ENCODE measurements around the gene TMEM131.

Gene TMEM131

DNA sequence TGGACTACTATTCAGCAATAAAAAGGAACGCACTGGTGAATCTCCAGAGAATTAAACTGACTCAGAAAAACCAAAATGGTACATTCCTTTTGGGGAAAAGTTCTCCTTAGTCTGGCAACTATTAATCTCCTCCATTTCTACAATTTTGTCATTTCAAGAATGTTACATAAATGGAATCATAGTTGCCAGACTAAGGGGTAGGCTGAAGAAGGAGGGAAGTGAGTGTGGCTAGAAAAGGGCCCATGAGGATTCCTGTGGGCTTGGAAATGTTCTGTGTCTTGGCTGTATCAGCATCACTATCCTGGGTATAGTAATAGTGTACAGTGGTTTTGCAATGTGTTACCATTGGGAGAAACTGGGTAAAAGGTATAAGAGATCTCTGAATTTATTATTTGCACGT is 209.9 kb downstream of the TMEM131 start:
- no peaks in the 10 kb centered on the region for H3K27me3 ChIP-seq (ENCODE audit: control insufficient read depth, insufficient read depth, low read length)
- no peaks in the 10 kb centered on the region for H3K4me1 ChIP-seq (ENCODE audit: control insufficient read depth, insufficient read depth, low read length)
- H3K36me3 ChIP-seq (ENCODE audit: control insufficient read depth, insufficient read depth, low read length): peaks cover 9% of the 10 kb centered on the region

DNA sequence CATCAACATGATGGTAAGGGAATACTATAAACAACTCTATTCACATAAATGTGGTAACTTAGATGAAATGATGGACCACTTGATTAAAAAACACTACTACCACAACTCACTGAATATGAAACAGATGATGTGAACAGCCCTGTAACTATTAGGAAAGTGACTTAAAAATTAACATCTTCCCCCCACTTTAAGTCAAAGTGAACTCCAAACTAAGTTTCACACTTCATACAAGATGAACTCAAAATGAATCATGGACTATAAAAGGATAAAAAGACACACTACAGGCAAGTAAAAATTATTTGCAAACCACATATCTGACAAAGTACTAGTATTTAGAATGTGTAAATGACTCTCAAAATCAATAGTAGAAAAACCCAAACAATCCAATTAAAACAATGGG is 210.8 kb downstream of the TMEM131 start:
- Histone ChIP-seq H3K27me3 (ENCODE audit: control insufficient read depth, insufficient read depth, low read length) (no peaks in the 10 kb centered on the region), H3K4me3 (ENCODE audit: low read length) (no peak overlapping the region), H3K36me3 (ENCODE audit: control insufficient read depth, insufficient read depth, low read length) (peaks cover 8% of the 10 kb centered on the region), H3K27ac (ENCODE audit: low read depth, low read length) (no peak overlapping the region), H3K4me1 (ENCODE audit: control insufficient read depth, insufficient read depth, low read length) (no peaks in the 10 kb centered on the region), H3K9ac (ENCODE audit: low read length) (no peak overlapping the region)

More for the DNA sequence above, 209.9 kb downstream of the TMEM131 start:
- no peak overlapping the region for H3K27ac ChIP-seq (ENCODE audit: low read depth, low read length)
- no peak overlapping the region for H3K9ac ChIP-seq (ENCODE audit: low read length)
- H3K4me3 ChIP-seq (ENCODE audit: low read length): no peak overlapping the region

DNA sequence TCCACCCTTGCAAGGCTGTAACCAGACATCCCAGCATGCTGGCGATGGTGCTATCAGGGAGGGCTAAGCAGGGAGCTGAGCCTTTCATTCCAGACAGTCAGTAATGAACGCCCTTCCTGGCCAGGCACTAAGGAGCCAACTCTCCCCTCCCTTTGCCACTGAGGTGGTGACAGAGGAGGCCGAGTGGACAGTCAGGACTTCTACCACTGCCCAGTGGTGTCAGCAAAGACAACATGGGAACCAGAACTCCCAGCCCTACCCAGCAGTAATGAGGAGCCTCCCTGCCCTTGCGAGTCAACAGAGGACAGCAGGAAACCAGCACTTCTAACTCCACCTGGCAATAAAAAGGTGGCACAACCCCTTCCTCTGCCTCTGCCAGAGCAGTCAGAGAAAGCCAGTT is 213.8 kb downstream of the TMEM131 start:
- no peak overlapping the region for H3K27ac ChIP-seq (ENCODE audit: low read depth, low read length)
- H3K4me1 ChIP-seq (ENCODE audit: control insufficient read depth, insufficient read depth, low read length): no peaks in the 10 kb centered on the region
- H3K27me3 ChIP-seq (ENCODE audit: control insufficient read depth, insufficient read depth, low read length): no peaks in the 10 kb centered on the region
- H3K4me3 ChIP-seq (ENCODE audit: low read length): no peak overlapping the region
- no peak overlapping the region for H3K9ac ChIP-seq (ENCODE audit: low read length)
- peaks cover 7% of the 10 kb centered on the region for H3K36me3 ChIP-seq (ENCODE audit: control insufficient read depth, insufficient read depth, low read length)

DNA sequence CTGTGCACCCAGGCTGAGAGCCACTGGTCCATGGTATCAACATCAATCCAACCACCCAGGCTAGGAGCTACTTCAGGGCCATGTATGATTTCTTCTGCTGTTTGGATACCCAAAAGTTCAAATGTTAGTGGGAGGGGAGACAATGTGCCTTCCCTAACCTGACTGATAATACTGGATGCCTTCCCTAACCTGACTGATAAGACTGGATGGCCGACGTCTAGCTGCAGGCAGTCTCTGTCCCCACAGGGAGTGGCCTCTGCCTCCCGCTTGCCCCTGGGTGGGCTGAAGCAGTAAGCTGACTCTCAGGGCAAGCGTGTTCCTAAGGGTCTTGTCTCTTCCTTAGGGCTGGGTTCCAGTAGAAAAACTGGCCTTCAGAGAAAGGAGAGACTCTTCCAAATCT is 216.6 kb downstream of the TMEM131 start:
- H3K36me3 ChIP-seq (ENCODE audit: control insufficient read depth, insufficient read depth, low read length): peaks cover 5% of the 10 kb centered on the region
- no peaks in the 10 kb centered on the region for H3K4me1 ChIP-seq (ENCODE audit: control insufficient read depth, insufficient read depth, low read length)
- H3K4me3 ChIP-seq (ENCODE audit: low read length): no peak overlapping the region
- no peak overlapping the region for H3K9ac ChIP-seq (ENCODE audit: low read length)
- no peaks in the 10 kb centered on the region for H3K27me3 ChIP-seq (ENCODE audit: control insufficient read depth, insufficient read depth, low read length)
- no peak overlapping the region for H3K27ac ChIP-seq (ENCODE audit: low read depth, low read length)

DNA sequence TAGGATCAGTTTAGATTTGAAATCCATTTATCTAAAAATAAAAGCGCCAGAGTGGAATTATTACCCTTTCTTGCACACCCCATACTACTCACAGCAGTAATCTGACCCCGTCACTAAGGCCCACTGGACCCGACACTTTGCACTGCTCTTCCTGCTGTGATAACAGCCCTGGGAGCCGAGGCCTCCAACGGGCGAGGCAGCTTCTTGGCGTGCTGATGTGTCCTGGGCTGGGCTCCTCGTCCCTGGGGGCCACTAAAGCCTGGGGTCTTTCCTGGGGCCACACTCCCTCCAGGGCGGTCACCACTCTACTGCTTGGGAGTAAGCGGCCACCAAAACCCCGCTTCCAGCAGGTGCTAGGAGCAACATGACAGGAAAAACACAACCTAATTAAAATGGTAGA is 220.7 kb downstream of the TMEM131 start:
- no peaks in the 10 kb centered on the region for H3K4me1 ChIP-seq (ENCODE audit: control insufficient read depth, insufficient read depth, low read length)
- H3K36me3 ChIP-seq (ENCODE audit: control insufficient read depth, insufficient read depth, low read length): peaks cover 16% of the 10 kb centered on the region
- no peak overlapping the region for H3K9ac ChIP-seq (ENCODE audit: low read length)
- no peaks in the 10 kb centered on the region for H3K27me3 ChIP-seq (ENCODE audit: control insufficient read depth, insufficient read depth, low read length)
- no peak overlapping the region for H3K27ac ChIP-seq (ENCODE audit: low read depth, low read length)
- H3K4me3 ChIP-seq (ENCODE audit: low read length): no peak overlapping the region

DNA sequence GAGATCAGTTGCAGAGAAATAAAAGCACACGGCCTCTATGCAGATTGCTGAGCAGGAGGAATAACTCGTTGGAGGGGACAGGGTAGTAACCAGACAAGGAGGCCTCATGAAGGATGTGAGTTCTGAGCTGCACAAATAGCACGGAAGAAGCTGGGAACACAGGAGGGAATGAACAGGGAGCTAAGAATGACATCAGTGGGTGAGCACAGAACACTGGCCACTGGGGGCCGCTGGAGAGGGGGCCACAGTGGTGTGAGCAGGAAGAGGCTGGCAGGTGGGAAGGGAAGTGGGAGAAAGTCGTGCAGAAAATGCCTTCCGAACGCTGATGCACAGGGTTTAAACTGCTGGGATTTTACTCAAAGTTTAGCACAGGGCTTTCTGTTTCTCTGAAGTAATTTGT is 221.3 kb downstream of the TMEM131 start:
- H3K36me3 ChIP-seq (ENCODE audit: control insufficient read depth, insufficient read depth, low read length): peaks cover 16% of the 10 kb centered on the region
- H3K27ac ChIP-seq (ENCODE audit: low read depth, low read length): no peak overlapping the region
- no peaks in the 10 kb centered on the region for H3K4me1 ChIP-seq (ENCODE audit: control insufficient read depth, insufficient read depth, low read length)
- H3K4me3 ChIP-seq (ENCODE audit: low read length): no peak overlapping the region
- no peak overlapping the region for H3K9ac ChIP-seq (ENCODE audit: low read length)
- no peaks in the 10 kb centered on the region for H3K27me3 ChIP-seq (ENCODE audit: control insufficient read depth, insufficient read depth, low read length)

DNA sequence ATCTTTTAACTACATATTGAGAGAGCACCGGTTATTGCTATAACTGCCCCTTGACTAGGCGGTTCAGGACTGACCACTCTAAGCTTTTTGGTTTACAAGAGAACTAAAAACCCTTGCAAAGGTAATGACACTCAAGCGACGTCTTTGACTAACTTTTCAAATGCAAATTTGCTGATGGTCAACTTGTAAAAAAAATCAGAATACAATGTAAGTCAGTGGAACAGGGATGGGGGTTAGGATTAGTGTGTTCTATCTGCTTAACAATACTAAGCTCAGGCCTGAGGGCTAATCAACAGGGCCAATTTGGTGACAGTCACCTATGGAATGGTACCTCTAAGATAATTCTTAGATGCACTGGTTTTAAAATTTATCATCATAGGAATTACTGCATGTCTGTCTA is 225.3 kb downstream of the TMEM131 start:
- Histone ChIP-seq H3K4me1 (ENCODE audit: control insufficient read depth, insufficient read depth, low read length) (no peaks in the 10 kb centered on the region), H3K36me3 (ENCODE audit: control insufficient read depth, insufficient read depth, low read length) (peaks cover 27% of the 10 kb centered on the region), H3K27ac (ENCODE audit: low read depth, low read length) (no peak overlapping the region), H3K9ac (ENCODE audit: low read length) (no peak overlapping the region), H3K27me3 (ENCODE audit: control insufficient read depth, insufficient read depth, low read length) (no peaks in the 10 kb centered on the region), H3K4me3 (ENCODE audit: low read length) (no peak overlapping the region)

DNA sequence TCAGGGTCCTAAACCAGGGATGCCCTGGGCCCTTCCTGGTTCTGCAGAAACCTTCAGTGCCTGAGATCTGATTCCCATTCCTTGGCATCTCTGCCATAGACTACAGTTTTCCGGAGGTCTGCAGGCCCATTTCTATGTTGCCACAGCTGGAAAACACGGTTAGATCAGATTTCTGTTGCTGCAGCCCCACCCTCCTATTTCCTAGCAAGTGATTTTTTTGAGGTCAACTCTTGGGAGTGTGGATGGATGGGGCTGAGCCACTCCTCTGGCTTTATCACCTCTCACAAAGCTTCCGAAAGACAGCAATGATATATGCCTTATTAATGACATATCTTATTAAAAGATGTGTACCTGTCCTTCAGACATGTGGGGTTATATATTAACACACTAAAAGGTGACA is 226.0 kb downstream of the TMEM131 start:
- no peaks in the 10 kb centered on the region for H3K4me1 ChIP-seq (ENCODE audit: control insufficient read depth, insufficient read depth, low read length)
- no peak overlapping the region for H3K4me3 ChIP-seq (ENCODE audit: low read length)
- no peaks in the 10 kb centered on the region for H3K27me3 ChIP-seq (ENCODE audit: control insufficient read depth, insufficient read depth, low read length)
- H3K27ac ChIP-seq (ENCODE audit: low read depth, low read length): no peak overlapping the region
- peaks cover 34% of the 10 kb centered on the region for H3K36me3 ChIP-seq (ENCODE audit: control insufficient read depth, insufficient read depth, low read length)
- no peak overlapping the region for H3K9ac ChIP-seq (ENCODE audit: low read length)

DNA sequence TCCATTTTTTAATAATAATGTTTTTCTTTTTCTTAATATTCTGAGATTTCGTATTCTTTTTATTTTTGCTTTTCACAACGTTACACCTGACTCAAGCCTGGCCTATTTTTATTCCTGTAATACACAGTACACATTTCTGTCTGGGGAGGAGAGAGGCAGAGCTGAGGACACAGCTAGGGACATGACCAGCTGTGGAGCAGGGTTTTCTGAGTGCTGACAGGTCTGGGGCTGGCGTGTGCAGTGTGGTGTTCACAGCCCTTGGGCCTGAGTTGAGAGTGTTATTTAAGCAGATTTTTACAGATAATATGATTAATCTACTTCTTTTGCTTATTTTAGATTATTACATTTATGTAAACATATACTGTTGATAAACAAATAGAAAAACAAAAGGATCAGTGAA is 226.4 kb downstream of the TMEM131 start:
- no peak overlapping the region for H3K9ac ChIP-seq (ENCODE audit: low read length)
- H3K4me3 ChIP-seq (ENCODE audit: low read length): no peak overlapping the region
- H3K27me3 ChIP-seq (ENCODE audit: control insufficient read depth, insufficient read depth, low read length): no peaks in the 10 kb centered on the region
- no peaks in the 10 kb centered on the region for H3K4me1 ChIP-seq (ENCODE audit: control insufficient read depth, insufficient read depth, low read length)
- peaks cover 38% of the 10 kb centered on the region for H3K36me3 ChIP-seq (ENCODE audit: control insufficient read depth, insufficient read depth, low read length)
- H3K27ac ChIP-seq (ENCODE audit: low read depth, low read length): no peak overlapping the region

DNA sequence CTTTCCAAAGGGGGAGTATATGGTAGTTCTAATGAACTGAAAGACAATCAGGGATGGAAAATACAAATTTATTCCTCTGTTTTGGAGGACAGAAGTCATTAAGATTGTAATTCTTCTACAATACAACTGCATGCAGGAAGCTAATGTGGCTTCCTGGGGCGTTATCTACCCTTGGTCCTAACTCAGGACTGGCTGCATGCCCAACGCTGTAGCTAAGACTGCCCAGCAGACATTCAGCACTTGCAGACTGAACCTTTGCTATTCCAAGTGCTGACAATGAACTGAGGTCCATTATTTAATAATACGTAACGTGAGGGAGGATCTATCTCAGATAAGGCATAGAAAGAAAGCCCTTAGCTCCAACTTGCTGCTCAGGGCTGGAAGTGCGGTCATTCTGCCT is 229.2 kb downstream of the TMEM131 start:
- Histone ChIP-seq H3K27me3 (ENCODE audit: control insufficient read depth, insufficient read depth, low read length) (no peaks in the 10 kb centered on the region), H3K27ac (ENCODE audit: low read depth, low read length) (no peak overlapping the region), H3K4me3 (ENCODE audit: low read length) (no peak overlapping the region), H3K9ac (ENCODE audit: low read length) (no peak overlapping the region), H3K36me3 (ENCODE audit: control insufficient read depth, insufficient read depth, low read length) (peaks cover 42% of the 10 kb centered on the region), H3K4me1 (ENCODE audit: control insufficient read depth, insufficient read depth, low read length) (no peaks in the 10 kb centered on the region)

DNA sequence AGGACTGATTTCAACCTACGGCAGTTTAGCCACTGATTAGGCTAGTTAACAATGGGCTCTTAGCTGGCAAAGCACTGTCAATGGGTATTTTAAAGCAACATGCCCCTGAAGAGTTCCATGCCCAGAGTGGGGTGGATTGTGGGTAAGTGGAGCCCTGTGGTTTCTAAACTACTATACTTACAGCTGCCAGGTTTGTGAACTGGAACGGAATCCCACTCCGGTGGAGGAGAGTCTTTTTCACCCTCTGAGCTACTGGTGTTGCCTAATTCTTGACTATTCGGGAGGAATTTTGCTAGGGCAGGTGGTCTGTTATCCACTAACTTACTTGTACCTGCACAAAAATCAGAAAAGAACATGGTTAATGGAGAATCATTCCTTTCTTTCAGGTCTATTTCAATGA is 229.8 kb downstream of the TMEM131 start:
- no peaks in the 10 kb centered on the region for H3K27me3 ChIP-seq (ENCODE audit: control insufficient read depth, insufficient read depth, low read length)
- no peak overlapping the region for H3K9ac ChIP-seq (ENCODE audit: low read length)
- no peak overlapping the region for H3K4me3 ChIP-seq (ENCODE audit: low read length)
- H3K27ac ChIP-seq (ENCODE audit: low read depth, low read length): no peak overlapping the region
- H3K36me3 ChIP-seq (ENCODE audit: control insufficient read depth, insufficient read depth, low read length): peaks cover 42% of the 10 kb centered on the region
- no peaks in the 10 kb centered on the region for H3K4me1 ChIP-seq (ENCODE audit: control insufficient read depth, insufficient read depth, low read length)

DNA sequence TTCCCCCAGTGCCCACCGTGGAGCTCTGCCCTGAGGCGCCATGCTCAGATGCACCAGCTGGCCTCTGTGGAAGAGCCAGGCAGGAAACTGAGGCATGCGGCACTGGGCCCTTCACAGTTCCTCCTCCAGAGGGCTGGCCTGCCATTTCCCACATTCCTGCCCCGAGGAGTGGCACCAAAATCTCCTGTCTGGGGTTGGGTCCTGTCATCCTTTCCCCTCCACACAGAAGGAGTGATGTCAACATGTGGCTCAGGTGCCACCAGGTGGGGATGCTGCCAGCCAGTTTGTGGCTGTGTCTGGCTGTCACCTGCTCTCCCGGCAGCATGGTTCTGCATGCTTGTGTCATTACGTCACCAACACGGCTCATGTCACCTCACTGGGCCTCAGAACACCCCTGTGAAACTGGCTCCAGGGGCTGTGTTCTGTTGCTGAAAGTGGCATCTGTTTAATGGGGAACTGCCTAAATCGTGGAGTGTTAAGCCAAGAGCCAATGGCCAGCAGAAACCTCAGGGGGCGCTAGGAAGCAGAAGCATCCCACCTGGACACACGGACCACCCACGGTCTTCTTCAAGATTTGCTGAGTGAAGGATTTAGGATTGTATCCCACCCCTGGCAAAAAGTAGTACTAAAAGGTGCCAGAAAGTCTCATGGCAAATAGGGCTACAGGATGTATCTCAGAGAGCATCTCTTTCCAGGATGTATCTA is 231.0 kb downstream of the TMEM131 start:
- H3K4me3 ChIP-seq (ENCODE audit: low read length): no peak overlapping the region
- peaks cover 49% of the 10 kb centered on the region for H3K36me3 ChIP-seq (ENCODE audit: control insufficient read depth, insufficient read depth, low read length)

DNA sequence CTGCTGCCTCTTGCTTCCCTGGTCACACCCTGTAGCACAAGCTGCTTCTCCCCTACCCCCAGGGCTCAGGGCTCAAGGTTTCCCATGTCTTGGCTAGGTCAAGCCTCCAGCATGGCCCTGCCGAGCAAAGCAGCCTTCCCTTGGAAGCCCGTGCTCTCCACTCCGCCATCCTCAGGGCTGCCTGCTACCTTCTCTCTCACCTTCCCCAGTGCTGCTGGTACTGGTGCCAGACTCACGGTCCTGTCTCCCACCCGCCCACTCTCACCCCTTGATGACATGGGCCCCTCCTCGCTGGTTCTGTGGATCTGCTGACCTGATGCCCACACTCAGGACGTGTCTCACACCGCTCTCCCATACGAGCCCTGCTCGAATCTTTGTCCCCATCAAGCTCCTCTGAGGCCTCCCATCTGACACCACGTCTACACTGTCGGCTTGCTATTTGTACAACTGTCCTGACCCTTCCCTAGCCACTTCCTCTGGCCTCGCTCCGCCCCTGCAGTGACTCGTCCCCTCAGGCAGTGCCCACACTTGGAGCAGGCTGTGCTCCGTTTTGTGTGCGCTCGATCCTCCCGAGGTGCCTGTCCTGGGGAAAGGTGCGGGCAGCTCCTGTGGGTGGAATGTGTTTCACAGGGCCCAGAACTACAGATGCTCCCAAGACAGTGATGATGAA is 232.4 kb downstream of the TMEM131 start:
- H3K4me3 ChIP-seq (ENCODE audit: low read length): no peak overlapping the region
- H3K27ac ChIP-seq (ENCODE audit: low read depth, low read length): no peak overlapping the region
- no peak overlapping the region for H3K9ac ChIP-seq (ENCODE audit: low read length)
- peaks cover 59% of the 10 kb centered on the region for H3K36me3 ChIP-seq (ENCODE audit: control insufficient read depth, insufficient read depth, low read length)
- H3K27me3 ChIP-seq (ENCODE audit: control insufficient read depth, insufficient read depth, low read length): no peaks in the 10 kb centered on the region
- no peaks in the 10 kb centered on the region for H3K4me1 ChIP-seq (ENCODE audit: control insufficient read depth, insufficient read depth, low read length)

More for the DNA sequence above, 231.0 kb downstream of the TMEM131 start:
- Histone ChIP-seq H3K4me1 (ENCODE audit: control insufficient read depth, insufficient read depth, low read length) (no peaks in the 10 kb centered on the region), H3K9ac (ENCODE audit: low read length) (no peak overlapping the region), H3K27me3 (ENCODE audit: control insufficient read depth, insufficient read depth, low read length) (no peaks in the 10 kb centered on the region), H3K27ac (ENCODE audit: low read depth, low read length) (no peak overlapping the region)
